ENCODE measurements around the gene ADGRE3.
"Not testable (repeated sequence)": the region's sequence is repeated elsewhere in the genome, so short reads cannot be mapped to it uniquely, and the experiment has no call there.

Gene ADGRE3

DNA sequence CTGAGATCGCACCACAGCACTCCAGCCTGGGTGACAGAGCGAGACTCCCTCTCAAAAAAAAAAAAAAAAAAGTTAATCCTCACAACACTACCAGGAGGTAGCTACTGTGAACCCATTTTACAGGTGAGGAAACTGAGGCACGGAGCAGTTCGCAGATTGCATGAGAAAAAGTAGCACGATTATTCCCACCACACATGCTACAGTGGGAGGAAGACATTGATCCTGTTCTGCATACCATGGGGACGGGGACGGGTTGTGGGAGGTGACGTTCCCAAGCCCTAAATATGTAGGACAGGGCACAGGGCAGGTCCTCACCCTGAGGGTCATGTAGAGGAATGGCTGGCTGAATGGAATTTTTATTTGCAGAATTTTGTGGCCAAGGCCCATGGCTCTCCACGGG, 68.0 kb downstream of the ADGRE3 start:
- no peak overlapping the region for H3K27ac ChIP-seq
- no peak for DNase-seq (ENCODE audit: low read depth, low spot score)

DNA sequence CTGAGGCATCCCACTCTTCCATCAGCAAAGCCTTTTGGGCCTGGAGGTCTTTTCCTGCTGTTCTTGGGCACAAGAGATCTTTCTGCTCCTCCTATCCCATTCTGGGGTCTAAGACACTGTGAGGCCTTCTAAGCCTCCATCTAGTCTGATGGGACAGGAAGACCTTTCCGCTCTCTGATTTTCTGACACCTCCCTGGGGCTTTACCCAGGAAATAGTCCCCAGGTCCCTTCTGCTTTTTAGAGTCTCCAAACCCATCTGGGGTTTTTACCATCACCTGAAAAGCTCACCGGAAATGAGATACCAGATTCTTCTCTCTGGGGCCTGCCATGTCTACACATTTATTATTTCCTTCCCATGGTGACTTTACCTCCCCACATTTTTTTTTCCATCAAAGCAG, 70.7 kb downstream of the ADGRE3 start:
- DNase-seq (ENCODE audit: low read depth, low spot score) = no peak
- no peak overlapping the region for H3K27ac ChIP-seq

GRCh38 chr19:14599548-14600147, 75.0 kb downstream of the ADGRE3 start:
- DNase-seq (ENCODE audit: low read depth, low spot score) = no peak
- H3K27ac ChIP-seq = no peak overlapping the region

DNA sequence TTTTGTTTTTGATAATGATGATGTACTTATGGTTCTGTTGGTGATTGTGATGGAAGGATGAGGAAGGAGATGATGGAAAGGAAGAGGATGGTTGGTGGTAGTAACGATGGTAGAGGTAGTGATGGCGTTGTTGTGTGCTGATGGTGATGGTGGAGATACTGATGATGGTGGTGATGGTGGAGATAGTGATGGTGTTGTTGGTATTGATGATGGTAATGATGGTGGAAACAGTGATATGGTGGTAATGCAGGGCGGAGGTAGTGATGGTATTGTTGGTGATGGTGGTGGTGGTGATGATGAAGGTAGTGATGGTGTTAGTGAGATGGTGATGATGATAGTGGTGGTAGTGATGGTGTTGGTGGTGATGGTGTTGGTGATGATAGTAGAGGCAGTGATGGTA, 79.1 kb downstream of the ADGRE3 start:
- no peak for DNase-seq (ENCODE audit: low read depth, low spot score)
- H3K27ac ChIP-seq = no peak overlapping the region

GRCh38 chr19:14589433-14589832, 85.2 kb downstream of the ADGRE3 start:
- DNase-seq (ENCODE audit: low read depth, low spot score) = not testable (repeated sequence)

DNA sequence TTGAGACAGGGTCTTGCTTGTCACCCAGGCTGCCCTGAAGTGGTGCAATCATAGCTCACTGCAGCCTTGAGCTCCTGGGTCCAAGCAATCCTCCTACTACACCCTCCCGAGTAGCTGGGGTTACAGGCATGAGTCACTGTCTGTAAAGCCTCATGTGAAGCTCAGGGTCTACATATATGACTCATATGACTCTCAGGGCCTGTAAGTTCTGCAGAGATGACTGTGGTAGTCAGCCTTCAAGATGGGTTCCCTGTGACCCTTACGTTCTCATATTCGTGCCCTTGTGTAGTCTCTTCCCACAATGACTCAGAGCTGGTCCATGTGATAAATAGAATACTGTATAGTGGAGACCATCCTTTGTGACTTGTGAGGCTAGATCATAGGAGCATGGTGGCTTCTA, 89.5 kb downstream of the ADGRE3 start:
- H3K27ac ChIP-seq = not testable (repeated sequence)
- DNase-seq (ENCODE audit: low read depth, low spot score) = peak; percentile 27

More at GRCh38 chr19:14589433-14589832, 85.2 kb downstream of the ADGRE3 start:
- not testable (repeated sequence) for H3K27ac ChIP-seq

- not testable (repeated sequence) for H3K27ac ChIP-seq; DNase-seq (ENCODE audit: low read depth, low spot score)
Measured at GRCh38 chr19:14584372-14584771, 90.3 kb downstream of the ADGRE3 start.

GRCh38 chr19:14582894-14583340, 91.7 kb downstream of the ADGRE3 start, which contains the start of gene CLEC17A:
CLEC17A (plus strand) TSS chr19:14583084; CDS start chr19:14583161, 77 bp downstream.
- no peak for DNase-seq (ENCODE audit: low read depth, low spot score)
- no peak within 1 kb of the TSS for H3K27ac ChIP-seq

DNA sequence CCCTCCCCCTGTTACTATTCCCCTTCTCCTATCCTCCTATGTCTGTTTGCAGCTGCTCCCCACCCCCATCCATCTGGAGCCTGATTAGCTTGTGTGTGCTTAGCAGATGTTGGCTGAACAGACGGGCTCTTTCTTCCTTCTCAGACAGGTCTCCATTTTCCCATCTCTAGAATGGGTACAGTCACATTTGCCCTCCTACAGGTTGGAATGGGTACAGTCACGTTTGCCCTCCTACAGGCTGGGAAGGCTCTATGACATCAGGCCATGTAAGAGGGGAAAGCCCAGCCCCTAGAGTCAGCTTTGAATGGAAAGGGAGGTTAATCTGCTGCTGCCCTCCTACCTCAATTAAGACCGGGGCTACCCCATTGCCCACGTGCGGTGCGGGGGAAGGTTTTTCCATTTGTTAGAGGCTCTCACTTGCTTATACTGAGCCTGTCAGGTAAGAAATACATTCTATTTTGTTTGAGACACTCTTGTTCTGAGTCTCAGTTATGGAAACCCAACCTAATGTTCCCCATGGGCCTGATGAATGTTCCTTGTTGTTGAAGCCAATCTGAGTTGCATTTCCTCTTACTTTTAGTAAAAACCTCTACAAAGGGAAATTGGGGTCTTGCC, 93.9 kb downstream of the ADGRE3 start:
- no peak overlapping the region for H3K27ac ChIP-seq
- DNase-seq (ENCODE audit: low read depth, low spot score) = no peak

GRCh38 chr19:14577885-14578427, 96.7 kb downstream of the ADGRE3 start:
- H3K27ac ChIP-seq = no peak overlapping the region
- DNase-seq (ENCODE audit: low read depth, low spot score) = no peak

DNA sequence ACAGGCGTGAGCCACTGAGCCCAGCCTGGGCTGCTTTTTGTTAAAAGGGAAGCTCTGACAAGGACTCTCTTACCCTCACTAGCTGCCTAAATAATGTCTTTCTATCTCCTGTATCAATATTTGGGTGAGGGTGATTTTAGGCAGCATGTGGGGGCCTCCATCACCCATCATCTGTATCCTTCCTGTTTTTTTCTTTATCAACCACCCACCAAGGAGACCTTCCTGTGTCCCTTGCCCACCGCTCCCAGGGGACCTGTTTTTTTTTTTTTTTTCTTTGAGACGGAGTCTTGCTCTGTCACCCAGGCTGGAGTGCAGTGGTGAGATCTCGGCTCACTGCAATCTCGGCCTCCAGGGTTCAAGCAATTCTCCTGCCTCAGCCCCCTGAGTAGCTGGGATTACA, 97.4 kb downstream of the ADGRE3 start:
- DNase-seq (ENCODE audit: low read depth, low spot score) = no peak
- H3K27ac ChIP-seq = no peak overlapping the region

- DNase-seq (ENCODE audit: low read depth, low spot score) = no peak
- H3K27ac ChIP-seq = no peak overlapping the region
Measured at GRCh38 chr19:14576363-14576762, 98.3 kb downstream of the ADGRE3 start.

DNA sequence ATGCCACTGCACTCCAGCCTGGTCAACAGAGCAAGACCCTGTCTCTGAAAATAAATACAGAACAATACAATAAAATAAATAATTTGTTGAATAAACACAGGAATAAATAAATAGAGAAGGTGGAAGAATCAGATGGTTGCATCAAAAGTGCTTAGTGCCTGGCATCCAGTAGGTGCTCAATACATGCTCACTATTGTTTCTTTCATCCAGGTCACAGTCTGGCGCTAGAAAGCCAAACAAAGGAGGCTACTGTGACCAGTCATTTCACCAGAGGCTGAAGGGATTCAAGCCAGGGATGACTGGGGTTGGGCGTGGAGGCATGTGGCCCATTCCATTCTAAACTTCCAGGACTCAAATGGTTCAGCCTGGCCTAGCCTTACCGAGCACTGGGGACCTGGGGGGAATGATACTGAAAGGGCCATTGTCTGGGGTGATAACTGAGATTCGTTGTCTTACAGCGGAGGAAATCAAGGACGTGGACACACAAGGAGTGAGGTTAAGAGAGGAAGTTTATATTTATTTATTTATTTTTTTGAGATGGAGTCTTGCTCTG, 99.1 kb downstream of the ADGRE3 start:
- peak overlapping the region; percentile 7 for H3K27ac ChIP-seq
- DNase-seq (ENCODE audit: low read depth, low spot score) = no peak

GRCh38 chr19:14571695-14572490, 102.8 kb downstream of the ADGRE3 start, which contains the start of gene NDUFB7:
NDUFB7 (minus strand) TSS chr19:14572066; CDS start chr19:14572000, 66 bp downstream.
- peak; percentile 80 for DNase-seq (ENCODE audit: low read depth, low spot score)
- H3K27ac ChIP-seq = peak within 1 kb of the TSS; percentile 47

DNA sequence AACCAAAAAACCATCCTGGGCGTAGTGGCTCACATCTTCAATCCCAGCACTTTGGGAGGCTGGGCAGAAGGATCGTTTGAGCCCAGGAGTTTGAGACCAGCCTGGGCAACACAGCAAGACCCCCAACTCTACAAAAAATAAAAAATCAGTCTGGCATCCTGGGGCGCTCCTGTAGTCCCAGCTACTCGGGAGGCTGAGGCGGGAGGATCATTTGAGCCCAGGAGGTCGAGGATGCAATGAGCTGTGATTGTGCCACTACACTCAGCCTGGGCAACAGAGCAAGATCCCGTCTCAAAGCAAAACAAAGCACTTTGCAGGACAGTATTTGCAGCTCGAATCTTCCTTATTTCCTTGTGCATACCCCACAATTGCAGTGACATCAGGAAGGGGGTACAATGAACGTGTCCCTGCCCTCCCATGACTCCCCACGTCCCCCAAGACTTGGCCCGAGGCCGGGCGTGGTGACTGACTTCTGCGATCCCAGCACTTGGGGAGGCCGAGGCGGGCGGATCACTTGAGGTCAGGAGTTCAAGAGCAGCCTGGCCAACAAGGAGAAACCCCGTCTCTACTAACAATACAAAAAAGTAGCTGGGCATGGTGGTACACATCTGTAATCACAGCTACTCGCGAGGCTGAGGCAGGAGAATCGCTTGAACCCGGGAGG, 103.6 kb downstream of the ADGRE3 start:
- H3K27ac ChIP-seq = peak overlapping the region; percentile 47
- DNase-seq (ENCODE audit: low read depth, low spot score) = no peak
